Activated CD4-positive, alpha-beta T cell treated with anti-CD3 and anti-CD28 coated beads, Interleukin-2, amount 10 ng/mL, durations not matched to agents 24 days and 14 days (primary cell): Measurements from ENCODE around the gene PRKCB. TPM values are rescaled to one million over a fixed set of nuclear protein-coding genes. Genes with fewer than 3 reads are reported as not detected.
"Not testable (repeated sequence)": the region's sequence is repeated elsewhere in the genome, so short reads cannot be mapped to it uniquely, and the experiment has no call there.

Experiments
- DNase-seq: peaks from one replicate; pipeline ENCODE4 v3.0.0; 2022
- H3K27ac Mint-ChIP-seq: one replicate; pipeline ENCODE4 v1.8.0; 2022; ENCODE audit warnings: mild to moderate bottlenecking, mixed read lengths
- H3K27me3 Mint-ChIP-seq: one replicate; pipeline ENCODE4 v1.8.0; 2022; ENCODE audit warnings: mixed read lengths
- H3K36me3 Mint-ChIP-seq: one replicate; pipeline ENCODE4 v1.8.0; 2022; ENCODE audit warnings: low read depth, mild to moderate bottlenecking, mixed read lengths
- H3K4me1 Mint-ChIP-seq: one replicate; pipeline ENCODE4 v1.8.0; 2021; ENCODE audit warnings: mixed read lengths
- H3K4me3 Mint-ChIP-seq: one replicate; pipeline ENCODE4 v1.8.0; 2022; ENCODE audit warnings: mild to moderate bottlenecking, moderate library complexity, mixed read lengths
- H3K9me3 Mint-ChIP-seq: one replicate; pipeline ENCODE4 v1.8.0; 2021; ENCODE audit warnings: mixed read lengths
- intact Hi-C: fragments of 100-400 bp; cut with micrococcal nuclease; formaldehyde crosslinking; loops from one replicate; pipeline ENCODE4 v1.15.1; 2023
- total RNA-seq: library from RNA; stranded (reverse); gene quantifications from 2 replicates; pipeline ENCODE4 v1.2.3, GENCODE V29; 2022

Gene PRKCB
- total RNA-seq, 1 donor from 2014 or later, result 84.2 TPM

DNA sequence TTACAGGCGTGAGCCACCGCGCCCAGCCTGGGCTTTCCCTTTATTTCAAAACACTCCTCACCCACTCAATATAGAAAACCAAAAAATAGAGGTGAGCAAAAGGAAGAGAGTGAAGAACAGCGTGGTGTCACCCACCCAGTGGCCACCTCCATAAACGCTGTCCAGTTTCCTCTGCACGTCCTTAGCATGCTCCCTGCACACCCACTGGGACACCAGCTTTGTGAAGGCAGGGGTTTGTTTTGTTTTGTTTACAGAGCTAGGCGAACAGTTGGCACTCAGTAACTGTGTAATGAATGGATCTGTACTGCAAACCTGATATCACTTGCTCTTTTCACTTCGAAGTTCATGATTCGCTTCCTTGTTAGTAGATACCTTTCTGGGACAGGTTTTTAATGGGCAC lies 73.0 kb downstream of the PRKCB start:
- Mint-ChIP-seq H3K4me3 (no peak overlapping the region), H3K27ac (no peak overlapping the region), H3K4me1 (peaks cover 24% of the 10 kb centered on the region), H3K27me3 (no peaks in the 10 kb centered on the region), H3K9me3 (no peaks in the 10 kb centered on the region), H3K36me3 (peaks cover 5% of the 10 kb centered on the region)
- intact Hi-C loops, result no loop called here
- no peak for DNase-seq

DNA sequence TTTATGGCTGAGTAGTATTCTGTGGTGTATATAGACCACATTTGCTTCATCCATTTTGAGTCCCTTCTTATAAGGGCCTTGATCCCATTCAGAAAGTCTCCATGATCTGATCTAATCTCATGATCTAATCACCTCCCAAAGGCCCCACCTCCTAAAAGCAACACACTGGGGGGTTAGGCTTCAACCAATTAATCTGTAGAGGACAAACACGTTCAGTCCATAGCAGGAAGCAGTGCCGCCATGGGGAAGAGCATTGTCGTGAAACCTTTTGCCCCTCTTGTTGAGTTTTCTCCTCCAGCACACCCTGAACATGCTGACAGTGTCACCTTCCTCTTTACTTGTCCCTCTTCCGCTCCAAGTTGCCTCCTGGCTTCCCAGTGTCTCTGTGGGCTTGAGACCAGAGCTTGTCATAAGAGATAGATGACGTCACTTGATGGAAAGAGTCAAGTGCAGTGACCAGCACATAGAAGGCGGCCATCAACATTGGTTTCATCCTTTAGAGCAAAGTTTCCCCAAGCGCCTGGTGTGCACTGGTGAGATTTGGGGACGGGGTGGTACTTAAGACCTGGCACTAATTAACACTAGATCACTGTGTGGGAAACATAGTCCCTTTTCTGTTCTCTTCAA lies 74.1 kb downstream of the PRKCB start:
- H3K4me3 Mint-ChIP-seq, result no peak overlapping the region
- H3K27ac Mint-ChIP-seq, result no peak overlapping the region
- H3K9me3 Mint-ChIP-seq, result no peaks in the 10 kb centered on the region
- H3K36me3 Mint-ChIP-seq, result peaks cover 5% of the 10 kb centered on the region
- H3K4me1 Mint-ChIP-seq, result peaks cover 24% of the 10 kb centered on the region
- H3K27me3 Mint-ChIP-seq, result no peaks in the 10 kb centered on the region
- intact Hi-C loops, result no loop called here
- no peak for DNase-seq

DNA sequence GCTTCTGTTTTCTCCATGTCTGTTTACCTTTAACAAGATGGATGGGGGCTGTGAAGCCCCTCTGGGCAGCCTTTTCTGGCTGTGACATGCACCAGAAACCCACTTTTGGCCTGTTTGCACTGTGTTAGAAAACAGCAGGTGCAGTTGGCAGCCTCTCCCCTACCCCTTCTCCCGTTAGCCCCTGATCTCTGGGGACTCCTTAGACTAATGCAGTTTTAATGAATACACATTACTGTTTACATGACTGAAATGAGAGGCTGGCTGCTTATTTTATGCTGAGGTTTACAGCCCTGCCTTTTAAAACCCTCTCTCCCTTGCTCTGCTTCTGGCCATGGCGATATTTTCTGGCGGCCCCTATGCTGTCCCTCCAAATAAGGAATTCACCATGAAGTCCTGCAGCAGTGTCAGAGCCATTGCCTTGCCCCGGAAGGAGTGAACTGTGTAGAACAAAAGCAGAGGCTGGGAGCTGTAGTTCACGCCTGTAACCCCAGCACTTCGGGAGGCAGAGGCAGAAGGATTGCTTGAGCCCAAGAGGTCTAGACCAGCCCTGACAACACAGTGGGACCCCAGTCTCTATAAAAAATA lies 79.3 kb downstream of the PRKCB start:
- intact Hi-C loops, result loop anchor here (5.0 kb wide), 1 partner anchor 47 kb away; no protein-coding TSS in a partner anchor
- no peak for DNase-seq
- H3K4me1 Mint-ChIP-seq, result peaks cover 9% of the 10 kb centered on the region
- H3K4me3 Mint-ChIP-seq, result no peak overlapping the region
- peaks cover 9% of the 10 kb centered on the region for H3K36me3 Mint-ChIP-seq
- H3K27ac Mint-ChIP-seq, result no peak overlapping the region
- no peaks in the 10 kb centered on the region for H3K27me3 Mint-ChIP-seq
- peaks cover 6% of the 10 kb centered on the region for H3K9me3 Mint-ChIP-seq

- not testable (repeated sequence) for DNase-seq, H3K27me3 Mint-ChIP-seq, H3K9me3 Mint-ChIP-seq, H3K27ac Mint-ChIP-seq, H3K4me3 Mint-ChIP-seq
- Mint-ChIP-seq H3K36me3 (peaks cover 13% of the 10 kb centered on the region), H3K4me1 (peaks cover 11% of the 10 kb centered on the region)
- intact Hi-C loops, result loop anchor here (5.0 kb wide), 1 partner anchor 46 kb away; no protein-coding TSS in a partner anchor
Measured at GRCh38 chr16:23916552-23916951, 80.8 kb downstream of the PRKCB start.

GRCh38 chr16:23917621-23918020 lies 81.8 kb downstream of the PRKCB start:
- H3K27me3 Mint-ChIP-seq, result no peaks in the 10 kb centered on the region
- no peak for DNase-seq
- peaks cover 13% of the 10 kb centered on the region for H3K36me3 Mint-ChIP-seq
- H3K27ac Mint-ChIP-seq, result no peak overlapping the region
- H3K4me1 Mint-ChIP-seq, result peaks cover 21% of the 10 kb centered on the region
- intact Hi-C loops, result loop anchor here (5.0 kb wide), 1 partner anchor 45 kb away; no protein-coding TSS in a partner anchor
- no peak overlapping the region for H3K4me3 Mint-ChIP-seq
- peaks cover 10% of the 10 kb centered on the region for H3K9me3 Mint-ChIP-seq

GRCh38 chr16:23920446-23920845 lies 84.7 kb downstream of the PRKCB start:
- Mint-ChIP-seq H3K9me3 (peaks cover 10% of the 10 kb centered on the region), H3K4me3 (no peak overlapping the region), H3K36me3 (peaks cover 21% of the 10 kb centered on the region), H3K27me3 (no peaks in the 10 kb centered on the region), H3K4me1 (peaks cover 23% of the 10 kb centered on the region), H3K27ac (no peak overlapping the region)
- no peak for DNase-seq
- intact Hi-C loops, result no loop called here

- no peak for DNase-seq
- H3K9me3 Mint-ChIP-seq, result peaks cover 10% of the 10 kb centered on the region
- H3K4me1 Mint-ChIP-seq, result peaks cover 23% of the 10 kb centered on the region
- H3K36me3 Mint-ChIP-seq, result peaks cover 23% of the 10 kb centered on the region
- no peak overlapping the region for H3K27ac Mint-ChIP-seq
- intact Hi-C loops, result no loop called here
- H3K4me3 Mint-ChIP-seq, result no peak overlapping the region
- no peaks in the 10 kb centered on the region for H3K27me3 Mint-ChIP-seq
Measured at GRCh38 chr16:23920899-23921298, 85.1 kb downstream of the PRKCB start.

DNA sequence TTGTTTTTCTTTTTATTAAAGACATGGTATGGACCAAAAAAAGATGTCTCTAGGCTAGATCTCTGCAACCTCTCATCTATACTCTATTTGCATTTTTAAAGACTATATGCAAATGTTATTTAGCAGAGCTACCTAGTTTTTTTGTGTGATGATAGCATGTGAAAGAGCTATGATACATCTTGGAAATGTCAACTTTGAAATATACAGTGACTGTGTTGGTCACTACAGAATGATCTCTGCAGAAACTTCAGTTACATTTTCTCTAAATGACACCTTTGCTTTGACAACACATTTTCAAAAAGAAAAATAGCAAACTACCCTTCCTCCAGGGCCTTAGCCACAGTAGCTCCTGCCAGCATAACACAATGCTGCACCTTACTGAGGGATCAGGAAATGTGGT lies 86.6 kb downstream of the PRKCB start:
- DNase-seq, result no peak
- no peak overlapping the region for H3K4me3 Mint-ChIP-seq
- H3K27ac Mint-ChIP-seq, result no peak overlapping the region
- no peaks in the 10 kb centered on the region for H3K27me3 Mint-ChIP-seq
- intact Hi-C loops, result no loop called here
- H3K9me3 Mint-ChIP-seq, result peaks cover 10% of the 10 kb centered on the region
- H3K36me3 Mint-ChIP-seq, result peaks cover 23% of the 10 kb centered on the region
- peaks cover 21% of the 10 kb centered on the region for H3K4me1 Mint-ChIP-seq

DNA sequence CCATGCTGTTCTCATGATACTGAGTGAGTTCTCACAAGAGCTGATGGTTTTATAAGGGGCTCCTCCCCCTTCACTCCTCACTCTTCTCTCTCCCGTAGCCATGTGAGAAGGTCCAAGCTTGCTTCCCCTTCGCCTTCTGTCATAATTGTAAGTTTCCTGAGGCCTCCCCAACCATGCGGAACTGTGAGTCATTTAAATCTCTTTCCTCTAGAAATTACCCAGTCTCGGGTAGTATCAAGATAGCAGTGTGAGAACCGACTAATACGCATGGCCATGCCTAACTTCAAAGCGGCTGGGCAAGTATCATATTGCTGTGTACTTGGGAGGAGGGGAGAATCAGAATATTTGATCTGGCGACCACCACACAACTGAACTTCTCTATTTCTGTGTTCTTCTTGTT lies 88.3 kb downstream of the PRKCB start:
- DNase-seq, result no peak
- Mint-ChIP-seq H3K4me1 (peaks cover 23% of the 10 kb centered on the region), H3K9me3 (peaks cover 10% of the 10 kb centered on the region), H3K27ac (no peak overlapping the region), H3K27me3 (no peaks in the 10 kb centered on the region), H3K36me3 (peaks cover 19% of the 10 kb centered on the region), H3K4me3 (no peak overlapping the region)
- intact Hi-C loops, result no loop called here

DNA sequence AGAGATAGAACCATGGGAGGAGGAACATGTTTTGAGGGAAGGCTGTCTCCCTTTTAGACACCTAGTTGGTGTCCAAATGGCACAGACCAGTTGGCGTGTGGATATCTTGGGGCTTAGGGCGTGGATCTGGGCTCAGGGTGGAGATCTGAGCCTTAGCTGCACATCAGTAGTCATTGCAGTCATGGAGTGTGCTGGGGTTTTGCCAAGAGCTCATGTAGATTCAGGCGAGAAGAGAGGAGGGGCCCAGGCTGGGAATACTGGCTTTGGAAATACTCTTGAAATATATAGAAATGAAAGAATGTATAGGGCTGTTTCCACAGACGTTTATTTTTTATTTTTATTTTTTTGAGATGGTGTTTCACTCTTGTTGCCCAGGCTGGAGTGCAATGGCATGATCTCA lies 92.0 kb downstream of the PRKCB start:
- peaks cover 10% of the 10 kb centered on the region for H3K4me1 Mint-ChIP-seq
- intact Hi-C loops, result no loop called here
- H3K27me3 Mint-ChIP-seq, result no peaks in the 10 kb centered on the region
- H3K9me3 Mint-ChIP-seq, result no peaks in the 10 kb centered on the region
- no peak overlapping the region for H3K27ac Mint-ChIP-seq
- DNase-seq, result no peak
- H3K4me3 Mint-ChIP-seq, result no peak overlapping the region
- H3K36me3 Mint-ChIP-seq, result peaks cover 9% of the 10 kb centered on the region

- intact Hi-C loops, result no loop called here
- H3K27me3 Mint-ChIP-seq, result no peaks in the 10 kb centered on the region
Measured at GRCh38 chr16:23929237-23929636, 93.5 kb downstream of the PRKCB start.

GRCh38 chr16:23929856-23930255 lies 94.1 kb downstream of the PRKCB start:
- H3K9me3 Mint-ChIP-seq, result peaks cover 10% of the 10 kb centered on the region
- peaks cover 15% of the 10 kb centered on the region for H3K36me3 Mint-ChIP-seq
- DNase-seq, result no peak
- no peaks in the 10 kb centered on the region for H3K27me3 Mint-ChIP-seq
- no peak overlapping the region for H3K27ac Mint-ChIP-seq
- no peak overlapping the region for H3K4me3 Mint-ChIP-seq
- intact Hi-C loops, result no loop called here
- H3K4me1 Mint-ChIP-seq, result peaks cover 17% of the 10 kb centered on the region

More at GRCh38 chr16:23929237-23929636, 93.5 kb downstream of the PRKCB start:
- no peak for DNase-seq
- no peak overlapping the region for H3K4me3 Mint-ChIP-seq
- H3K27ac Mint-ChIP-seq, result no peak overlapping the region
- peaks cover 15% of the 10 kb centered on the region for H3K36me3 Mint-ChIP-seq
- peaks cover 12% of the 10 kb centered on the region for H3K4me1 Mint-ChIP-seq
- H3K9me3 Mint-ChIP-seq, result peaks cover 10% of the 10 kb centered on the region

- Mint-ChIP-seq H3K27ac (no peak overlapping the region), H3K4me1 (peaks cover 18% of the 10 kb centered on the region), H3K9me3 (peaks cover 10% of the 10 kb centered on the region), H3K4me3 (no peak overlapping the region), H3K27me3 (no peaks in the 10 kb centered on the region), H3K36me3 (peaks cover 10% of the 10 kb centered on the region)
- no peak for DNase-seq
- intact Hi-C loops, result no loop called here
Measured at GRCh38 chr16:23930791-23931190, 95.0 kb downstream of the PRKCB start.

GRCh38 chr16:23931199-23931598 lies 95.4 kb downstream of the PRKCB start:
- DNase-seq, result no peak
- no peak overlapping the region for H3K4me3 Mint-ChIP-seq
- H3K27ac Mint-ChIP-seq, result no peak overlapping the region
- no peaks in the 10 kb centered on the region for H3K27me3 Mint-ChIP-seq
- H3K4me1 Mint-ChIP-seq, result peaks cover 18% of the 10 kb centered on the region
- peaks cover 10% of the 10 kb centered on the region for H3K9me3 Mint-ChIP-seq
- peaks cover 9% of the 10 kb centered on the region for H3K36me3 Mint-ChIP-seq
- intact Hi-C loops, result no loop called here
